Measurements from ENCODE around the gene KLC4.

The KLC4 gene

GRCh38 chr6:43059168-43060033 lies at the start of gene KLC4, which contains the start of gene MRPL2:
Gene KLC4 (plus strand): TSS chr6:43059631. CDS start chr6:43061336, 1,705 bp downstream.
Gene MRPL2 (minus strand): TSS chr6:43059434. CDS start chr6:43059381, 53 bp downstream.
- DNase-seq = peak; percentile 92 to 100 (median 98)

- DNase-seq = no peak
These were observed 48.2 kb upstream of the KLC4 start for GRCh38 chr6:43011207-43011606.

- no peak for DNase-seq
These were observed 47.1 kb upstream of the KLC4 start for GRCh38 chr6:43012364-43012763.

- DNase-seq = peak in 10 of 56 donors; percentile 41 to 85 (median 78)
These were observed 46.2 kb upstream of the KLC4 start for GRCh38 chr6:43013097-43013842.

GRCh38 chr6:43013843-43014433 lies 45.5 kb upstream of the KLC4 start, which contains the start of the genes KLHDC3 and MEA1:
Gene KLHDC3 (plus strand): TSS chr6:43014249. CDS start chr6:43017193, 2,944 bp downstream.
Gene MEA1 (minus strand): TSS chr6:43013946. CDS start chr6:43013813, 133 bp downstream.
- peak; percentile 85 to 100 (median 99) for DNase-seq

GRCh38 chr6:43014434-43014909 lies 45.0 kb upstream of the KLC4 start:
- peak in 1 of 56 donors; percentile 38 for DNase-seq

- DNase-seq = no peak
These were observed 43.1 kb upstream of the KLC4 start for GRCh38 chr6:43016176-43016942.

GRCh38 chr6:43016943-43017334 lies 42.5 kb upstream of the KLC4 start:
- no peak for DNase-seq

- no peak for DNase-seq
These were observed 40.3 kb upstream of the KLC4 start for GRCh38 chr6:43019152-43019551.

- peak in 1 of 56 donors; percentile 9 for DNase-seq
These were observed 39.3 kb upstream of the KLC4 start for GRCh38 chr6:43020052-43020705.

- DNase-seq = peak in 1 of 56 donors; percentile 21
These were observed 38.6 kb upstream of the KLC4 start for GRCh38 chr6:43020847-43021246.

- peak in 54 of 56 donors; percentile 14 to 87 (median 68) for DNase-seq
These were observed 38.0 kb upstream of the KLC4 start, which contains the start of gene RRP36 for GRCh38 chr6:43021270-43022047. Gene RRP36 (plus strand): TSS chr6:43021623. CDS start chr6:43021655, 32 bp downstream.

GRCh38 chr6:43024436-43024835 lies 35.0 kb upstream of the KLC4 start:
- no peak for DNase-seq

GRCh38 chr6:43026365-43026764 lies 33.1 kb upstream of the KLC4 start:
- no peak for DNase-seq

- DNase-seq = no peak
These were observed 30.3 kb upstream of the KLC4 start for GRCh38 chr6:43029120-43029519.

- DNase-seq = no peak
These were observed 27.1 kb upstream of the KLC4 start for GRCh38 chr6:43032326-43032725.

GRCh38 chr6:43033496-43034189 lies 25.8 kb upstream of the KLC4 start:
- no peak for DNase-seq

GRCh38 chr6:43034190-43034525 lies 25.3 kb upstream of the KLC4 start:
- no peak for DNase-seq
